ENCODE results near the gene STAG1.
"Not testable (repeated sequence)": the region's sequence is repeated elsewhere in the genome, so short reads cannot be mapped to it uniquely, and the experiment has no call there.

The STAG1 gene

DNA sequence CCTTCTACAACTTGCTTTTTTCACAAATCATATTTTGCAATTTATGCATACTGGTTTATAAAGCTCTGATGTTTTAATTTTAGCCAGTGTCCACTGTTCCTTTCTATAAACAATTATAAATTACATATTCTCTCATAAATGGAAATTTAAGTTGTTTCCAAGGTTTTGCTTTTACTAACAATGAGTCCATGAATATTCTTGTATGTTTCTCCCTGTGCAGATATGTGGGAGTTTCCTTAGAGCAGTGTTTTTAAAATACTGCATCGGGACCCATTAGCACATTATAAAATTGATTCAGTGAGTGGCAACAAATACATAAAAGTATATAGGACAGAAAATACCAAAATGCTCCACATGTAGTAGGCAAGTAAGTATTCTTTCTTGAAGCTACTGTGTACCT, 266.4 kb downstream of the STAG1 start:
- FAIRE-seq: no peak

DNA sequence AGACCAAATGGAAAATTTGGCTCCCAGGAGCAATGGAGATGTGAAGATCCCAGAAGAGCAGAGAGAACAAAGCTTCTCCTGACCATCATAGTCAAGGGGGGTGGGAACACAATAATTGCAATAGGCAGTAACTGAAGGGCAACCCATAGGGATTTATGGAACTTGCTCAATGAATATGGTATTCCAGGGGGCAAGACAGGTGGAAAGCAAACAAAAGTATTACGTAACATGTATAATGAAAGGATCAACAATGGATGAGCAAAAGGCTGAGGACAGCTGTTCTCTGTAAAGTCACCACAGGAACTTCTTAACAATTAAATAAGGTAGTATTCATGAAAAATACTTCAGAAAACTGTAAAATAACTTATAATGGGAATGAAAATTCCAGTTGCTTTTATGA, 275.9 kb downstream of the STAG1 start:
- no peak for FAIRE-seq

DNA sequence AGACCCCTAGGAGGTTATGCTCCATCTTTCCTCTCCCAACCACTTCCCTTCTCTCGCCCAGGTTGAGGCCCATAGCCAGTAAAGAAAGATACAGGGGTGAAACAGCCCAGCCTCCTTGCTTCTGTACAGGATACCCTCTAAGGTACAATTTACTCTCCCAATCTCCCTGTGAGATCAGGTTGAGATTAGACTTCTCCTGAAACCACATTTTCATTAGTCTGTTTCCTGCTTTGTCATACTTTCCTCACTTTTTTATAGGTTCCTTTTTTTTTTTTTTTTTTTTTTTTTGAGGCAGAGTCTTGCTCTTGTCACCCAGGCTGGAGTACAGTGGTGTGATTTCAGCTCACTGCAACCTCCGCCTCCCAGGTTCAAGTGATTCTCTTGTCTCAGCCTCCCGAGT, 277.3 kb downstream of the STAG1 start:
- FAIRE-seq: not testable (repeated sequence)

DNA sequence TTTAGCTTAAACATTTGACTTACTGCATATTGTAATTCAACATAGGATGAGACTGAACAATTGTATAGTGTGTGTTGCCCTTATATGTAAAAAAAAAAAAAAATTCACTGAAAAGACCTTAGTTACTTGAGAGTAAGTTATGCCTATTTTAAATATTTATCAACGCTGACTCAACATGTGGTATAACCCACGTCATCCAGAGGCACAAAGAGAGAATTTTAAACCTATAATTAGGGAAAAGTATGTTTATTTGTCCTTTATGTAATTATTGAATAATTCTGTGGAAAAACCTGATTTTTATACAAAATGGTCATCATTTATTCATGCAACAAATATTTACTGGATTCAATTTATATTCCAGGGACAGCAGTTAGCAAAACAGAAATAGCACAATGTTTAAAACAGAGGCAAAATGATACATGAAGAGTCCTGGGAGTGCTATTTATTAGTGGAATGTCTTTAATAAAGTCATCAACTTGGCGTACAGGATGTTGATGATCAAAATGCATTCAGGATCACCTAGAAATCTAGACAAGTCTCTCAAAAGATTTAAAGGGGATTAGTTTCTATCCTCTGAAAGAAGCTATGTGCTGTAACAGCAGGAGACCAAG, 278.4 kb downstream of the STAG1 start:
- FAIRE-seq: no peak

DNA sequence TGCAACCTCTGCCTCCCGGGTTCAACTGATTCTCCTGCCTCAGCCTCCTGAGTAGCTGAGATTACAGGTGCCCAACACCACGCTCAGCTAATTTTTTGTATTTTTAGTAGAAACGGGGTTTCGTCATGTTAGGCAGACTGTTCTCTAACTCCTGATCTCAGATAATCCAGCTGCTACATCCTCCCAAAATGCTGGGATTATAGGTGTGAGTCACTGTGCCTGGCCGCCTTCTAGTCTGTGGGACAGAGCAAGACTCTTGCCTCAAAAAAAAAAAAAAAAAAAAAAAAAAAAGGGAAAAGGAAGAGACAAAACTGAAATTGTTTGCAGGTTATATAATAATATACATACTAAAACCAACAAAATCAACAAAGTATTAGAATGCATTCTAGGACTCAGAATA, 286.9 kb downstream of the STAG1 start:
- FAIRE-seq: no peak

DNA sequence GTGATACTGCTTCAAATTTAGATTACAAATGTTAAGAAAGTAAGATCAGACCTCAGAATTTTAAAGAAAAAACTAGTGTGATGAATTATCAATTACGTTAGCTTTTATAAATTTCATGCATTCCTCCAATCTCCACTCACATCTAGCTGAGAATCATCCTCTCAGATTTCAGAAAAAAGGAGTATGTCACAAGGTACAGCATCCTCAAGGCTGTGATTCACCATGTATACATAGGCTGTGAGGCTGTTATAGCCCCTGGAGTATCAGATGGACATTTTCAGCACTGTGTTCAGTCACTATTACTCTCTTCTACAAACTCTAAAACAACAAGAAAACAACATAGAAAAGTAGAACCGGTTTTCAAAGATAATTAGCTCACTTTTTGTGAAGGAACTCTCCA, 287.7 kb downstream of the STAG1 start:
- no peak for FAIRE-seq

DNA sequence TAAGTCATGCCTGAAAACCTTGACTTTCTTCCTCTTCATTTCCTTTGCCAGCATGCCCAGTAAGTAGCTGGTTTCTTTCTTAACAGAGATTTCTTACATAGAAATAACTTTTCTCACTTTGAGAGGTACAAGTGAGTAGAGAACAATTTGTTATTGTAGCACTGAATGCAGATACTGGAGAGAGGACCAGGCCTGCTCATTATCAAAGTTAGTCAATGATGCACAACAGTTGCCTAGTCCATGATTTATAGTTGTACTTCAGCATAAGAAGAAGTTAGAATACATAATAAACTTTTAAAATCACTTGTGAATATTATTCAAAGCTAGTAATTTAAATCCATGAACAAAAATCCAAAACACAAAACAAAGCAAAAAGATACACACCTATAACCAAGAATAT, 289.0 kb downstream of the STAG1 start:
- FAIRE-seq: no peak

DNA sequence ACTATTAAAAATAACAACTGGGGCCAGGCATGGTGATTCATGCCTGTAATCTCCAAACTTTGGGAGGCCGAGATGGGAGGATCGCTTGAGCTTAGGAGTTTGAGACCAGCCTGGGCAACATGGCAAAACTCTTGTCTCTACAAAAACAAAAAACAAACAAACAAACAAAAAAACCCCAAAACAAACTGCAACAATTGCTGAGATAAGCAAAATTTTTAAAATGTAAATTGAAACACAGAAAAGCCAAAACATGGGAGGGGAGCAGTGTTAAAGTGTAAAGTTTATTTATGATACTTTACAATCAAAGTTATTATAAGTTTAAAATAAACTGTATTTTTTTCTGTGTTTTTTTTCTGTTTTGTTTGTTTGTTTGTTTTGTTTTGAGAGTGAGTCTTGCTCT, 294.4 kb downstream of the STAG1 start:
- FAIRE-seq: no peak

DNA sequence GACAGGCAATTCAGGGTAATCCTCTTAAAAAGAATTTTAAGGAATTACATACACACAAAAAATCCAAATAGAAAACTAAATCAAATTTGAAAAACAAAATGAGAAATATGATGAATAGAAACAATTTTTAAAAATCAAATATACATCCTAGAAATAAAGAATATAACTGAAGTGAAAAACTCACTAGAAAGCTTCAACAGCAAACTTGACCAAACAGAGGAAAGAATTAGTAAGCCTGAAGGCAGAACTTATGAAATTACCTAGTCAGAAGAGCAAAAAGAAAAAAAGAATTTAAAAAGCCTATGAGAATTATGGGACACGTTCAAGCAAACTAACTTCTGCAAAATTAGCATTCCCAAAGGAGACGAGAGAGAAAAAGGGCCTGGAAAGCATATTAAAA, 296.0 kb downstream of the STAG1 start:
- FAIRE-seq: no peak

DNA sequence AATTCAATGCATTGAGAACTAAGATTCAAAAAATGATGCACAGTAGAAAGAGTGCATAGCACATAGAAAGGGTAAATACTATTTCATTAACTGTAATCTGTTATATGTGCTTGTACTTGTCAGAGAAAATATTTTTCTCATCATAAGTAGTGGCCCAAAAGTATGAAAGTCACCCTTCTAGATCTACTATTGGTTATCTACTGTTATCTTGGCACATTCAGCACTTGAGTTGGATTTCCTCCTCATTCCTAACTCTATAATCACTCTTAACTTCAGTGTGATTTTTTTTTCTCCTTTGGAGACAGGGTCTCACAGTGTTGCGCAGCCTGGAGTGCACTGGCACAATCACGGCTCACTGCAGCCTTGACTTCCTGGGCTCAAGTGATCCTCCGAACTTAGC, 307.6 kb downstream of the STAG1 start:
- no peak for FAIRE-seq

DNA sequence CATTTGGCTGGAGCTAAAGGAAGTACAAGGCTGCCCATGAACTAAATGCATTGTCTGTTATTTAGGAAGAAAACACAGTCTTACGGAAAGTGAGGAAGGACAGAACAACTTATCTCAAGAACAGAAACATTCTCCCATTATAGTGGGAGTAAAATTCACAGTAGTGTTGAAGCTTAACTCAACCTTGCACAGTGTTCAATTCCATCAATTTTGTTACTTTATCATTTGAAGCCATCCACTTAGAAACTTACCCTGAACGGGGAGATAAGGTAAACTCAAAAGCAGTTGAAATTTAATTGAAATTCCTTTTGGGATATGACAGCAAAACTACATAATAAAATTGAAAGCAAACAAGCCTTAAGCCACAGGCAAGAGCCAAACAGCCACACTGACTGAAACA, 315.1 kb downstream of the STAG1 start:
- FAIRE-seq: no peak

DNA sequence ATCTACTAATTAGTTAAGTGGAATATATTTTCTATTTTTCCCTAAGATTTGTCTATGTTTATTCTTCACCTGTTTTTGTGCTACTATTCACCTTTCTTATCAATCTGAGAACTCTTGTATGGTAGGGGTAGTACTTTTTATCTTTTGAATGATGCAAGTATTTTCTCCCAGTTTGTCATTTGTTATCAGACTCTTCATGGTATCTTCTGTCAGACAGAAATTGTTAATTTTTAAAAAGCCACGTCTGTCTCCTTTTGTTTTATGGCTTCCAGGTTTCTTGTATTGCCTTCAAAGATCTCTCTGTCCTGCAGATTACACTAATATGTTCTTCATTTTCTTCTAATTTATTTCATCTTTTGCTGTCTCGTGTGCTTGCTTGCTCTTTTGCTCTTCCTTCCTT, 317.7 kb downstream of the STAG1 start:
- no peak for FAIRE-seq

DNA sequence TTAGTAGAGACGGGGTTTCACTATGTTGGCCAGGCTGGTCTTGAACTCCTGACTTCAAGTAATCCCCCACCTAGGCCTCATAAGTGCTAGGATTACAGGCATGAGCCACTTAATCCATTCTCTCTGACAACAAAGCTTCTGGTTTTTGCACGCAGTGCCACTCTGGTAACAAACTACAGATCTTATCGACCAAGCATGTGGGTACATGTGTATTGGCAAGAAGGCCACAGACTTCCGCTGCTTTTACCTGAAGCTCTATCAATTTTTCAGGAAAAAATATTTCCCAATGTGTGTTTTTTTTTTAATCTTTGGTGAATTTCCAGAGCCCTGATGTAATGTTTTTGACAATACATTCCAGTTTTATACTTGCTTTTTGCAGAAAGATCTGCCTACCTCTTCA, 319.5 kb downstream of the STAG1 start:
- FAIRE-seq: no peak

DNA sequence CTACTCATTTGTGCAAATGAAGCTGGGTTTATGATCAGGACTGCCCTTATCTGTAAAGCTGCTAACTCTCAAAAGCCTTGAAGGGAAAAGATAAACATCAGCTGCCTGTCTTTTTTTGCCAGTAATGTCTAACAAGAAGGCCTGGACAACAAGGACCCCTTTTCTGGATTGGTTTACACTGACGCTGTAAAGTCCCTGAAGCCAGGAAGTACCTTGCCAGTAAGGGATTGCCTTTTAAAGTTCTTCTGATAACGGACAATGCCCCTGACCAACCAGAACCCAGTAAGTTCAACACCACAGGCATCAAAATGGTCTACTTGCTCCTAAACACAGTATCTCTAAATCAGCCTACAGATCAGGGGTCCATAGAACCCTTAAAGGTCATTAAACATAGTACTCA, 324.0 kb downstream of the STAG1 start:
- FAIRE-seq: no peak

DNA sequence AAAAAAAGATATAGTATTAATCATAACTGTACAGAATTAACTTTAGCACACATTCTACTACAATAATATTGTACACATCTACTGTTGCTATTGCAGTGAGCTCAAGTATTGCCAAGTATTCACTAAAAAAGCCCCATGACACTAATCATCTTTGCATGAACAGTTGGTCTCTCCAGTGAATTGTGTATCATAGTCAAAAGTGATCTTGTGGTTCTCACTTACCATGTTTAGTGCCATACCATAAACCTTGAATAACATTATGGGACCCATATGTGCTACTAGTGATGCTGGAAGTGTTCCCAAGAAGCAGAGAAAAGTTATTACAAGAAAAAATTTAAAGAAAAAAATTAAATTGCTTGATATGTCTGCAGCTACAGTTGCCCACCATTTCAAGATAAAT, 324.9 kb downstream of the STAG1 start:
- FAIRE-seq: no peak

DNA sequence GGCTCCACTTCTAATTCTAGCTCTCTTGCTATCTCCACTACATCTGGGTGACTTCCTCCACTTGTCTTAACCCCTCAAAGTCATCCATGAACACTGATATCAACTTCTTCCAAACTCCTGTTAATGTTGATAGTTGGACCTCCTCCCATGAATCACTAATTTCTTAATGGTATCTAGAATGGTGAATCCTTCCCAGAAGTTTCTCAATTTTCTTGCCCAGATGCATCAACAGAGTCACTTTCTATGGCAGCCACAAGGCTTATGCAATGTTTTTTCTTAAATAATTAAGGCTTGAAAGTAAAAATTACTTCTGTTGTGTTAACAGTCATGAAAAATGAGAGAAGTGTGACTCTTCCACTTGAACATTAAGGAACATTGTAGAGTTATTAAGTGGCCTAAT, 337.7 kb downstream of the STAG1 start:
- no peak for FAIRE-seq

DNA sequence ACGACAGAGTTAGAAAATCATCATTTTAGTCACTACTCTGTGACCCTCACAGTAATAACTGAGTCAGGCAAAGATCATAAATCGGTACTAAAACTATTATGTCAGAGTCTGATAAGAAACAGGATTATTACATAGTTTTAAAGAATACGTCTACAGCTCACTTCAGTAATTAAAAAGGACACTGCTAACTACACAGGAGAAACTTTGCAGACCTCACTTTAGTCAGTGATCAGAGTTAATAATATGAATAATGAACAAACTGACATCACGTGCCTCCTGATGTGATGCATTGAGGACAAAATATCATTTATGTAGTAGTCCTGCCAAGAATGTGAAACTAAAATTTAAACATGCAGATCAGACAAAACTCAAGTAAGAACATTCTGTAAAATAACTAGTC, 339.9 kb downstream of the STAG1 start:
- no peak for FAIRE-seq

DNA sequence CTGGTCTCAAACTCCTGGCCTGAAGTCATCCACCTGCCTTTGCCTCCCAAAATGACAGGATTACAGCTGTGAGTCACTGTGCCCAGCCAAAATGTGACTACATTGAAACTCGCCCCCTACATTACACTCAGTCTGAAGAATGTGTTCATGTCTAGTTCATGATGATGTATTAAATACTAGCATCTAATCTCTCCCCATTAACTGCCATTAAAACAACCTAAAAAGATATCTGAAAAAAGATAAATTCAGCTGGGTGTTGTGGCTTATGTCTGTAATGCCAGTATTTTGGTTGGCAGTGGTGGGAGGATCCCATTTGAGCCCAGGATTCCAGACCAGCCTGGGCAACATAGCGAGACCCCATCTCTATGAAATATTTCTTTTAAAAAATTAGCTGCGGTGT, 342.6 kb downstream of the STAG1 start:
- FAIRE-seq: no peak

DNA sequence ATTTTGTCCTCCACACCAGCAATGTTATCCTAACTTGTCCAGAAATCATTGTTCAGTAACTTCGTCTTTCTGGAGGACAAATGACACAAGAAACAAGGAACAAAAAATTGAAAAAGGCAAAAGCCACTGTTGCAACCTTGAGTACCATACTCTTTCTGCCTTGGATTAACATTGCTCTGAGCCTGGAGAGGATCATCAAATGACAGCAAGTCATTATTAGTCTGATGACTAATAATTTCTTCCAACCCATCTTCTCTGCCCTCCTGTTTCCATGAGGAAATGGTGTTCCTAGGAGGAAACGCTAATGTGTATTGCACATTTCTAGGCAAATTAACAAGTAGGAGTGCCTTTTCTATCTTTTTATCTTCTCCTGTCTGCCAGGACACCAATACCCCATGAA, 348.1 kb downstream of the STAG1 start:
- no peak for FAIRE-seq

DNA sequence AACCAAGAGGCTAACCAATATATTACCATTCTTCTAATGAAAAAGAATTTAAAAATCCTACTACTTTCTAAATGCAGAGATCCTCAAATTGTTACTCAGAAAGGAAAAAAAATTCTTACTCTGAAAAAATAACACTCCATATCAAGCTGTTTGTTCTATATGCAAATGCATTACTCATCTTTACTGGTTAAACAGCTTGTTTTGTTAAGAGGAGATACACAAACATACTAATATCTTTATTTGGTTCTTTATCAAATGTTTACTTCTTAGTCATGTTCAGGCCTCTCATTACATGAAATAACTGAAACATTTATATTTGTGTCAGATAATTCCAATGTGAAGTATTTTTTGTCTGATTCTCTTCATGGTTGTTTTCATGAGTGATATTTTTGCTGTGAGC, 355.3 kb downstream of the STAG1 start:
- no peak for FAIRE-seq

DNA sequence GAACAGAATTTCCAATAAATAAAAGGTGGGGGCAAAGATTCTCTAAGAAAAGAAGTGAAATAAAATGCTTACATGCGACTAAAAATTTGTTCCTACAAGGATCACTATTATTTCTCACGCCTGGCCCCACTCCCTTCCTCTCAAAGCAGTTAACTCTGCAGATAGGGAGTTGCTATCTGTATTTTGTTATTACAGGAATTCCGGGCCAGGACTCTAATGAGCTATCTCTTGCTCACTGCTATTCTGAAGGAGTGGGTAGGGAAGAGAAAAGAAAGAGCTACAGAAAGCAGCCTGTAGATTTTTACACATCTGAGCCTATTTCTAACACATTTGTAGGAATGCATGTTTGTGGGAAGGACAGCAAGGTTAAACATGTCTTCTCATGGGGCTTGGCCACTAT, 361.6 kb downstream of the STAG1 start:
- FAIRE-seq: no peak

DNA sequence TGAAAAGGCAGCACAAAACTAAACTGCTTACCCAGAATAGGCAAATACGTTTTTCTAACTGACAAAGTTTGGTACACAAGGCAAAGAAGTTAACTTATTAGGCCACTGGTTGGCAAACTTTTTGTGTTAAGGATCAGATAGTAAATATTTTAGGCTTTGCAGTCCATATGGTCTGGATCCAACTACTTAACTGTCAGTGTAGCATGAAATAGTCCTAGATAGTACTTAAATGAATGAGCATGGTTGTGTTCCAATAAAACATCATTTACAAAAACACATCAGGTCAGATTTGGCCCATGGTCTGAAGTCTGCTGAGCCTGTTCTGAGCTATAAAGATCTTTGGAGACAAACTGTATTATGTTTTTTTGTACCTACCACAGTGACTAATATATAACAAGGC, 365.1 kb downstream of the STAG1 start:
- no peak for FAIRE-seq

DNA sequence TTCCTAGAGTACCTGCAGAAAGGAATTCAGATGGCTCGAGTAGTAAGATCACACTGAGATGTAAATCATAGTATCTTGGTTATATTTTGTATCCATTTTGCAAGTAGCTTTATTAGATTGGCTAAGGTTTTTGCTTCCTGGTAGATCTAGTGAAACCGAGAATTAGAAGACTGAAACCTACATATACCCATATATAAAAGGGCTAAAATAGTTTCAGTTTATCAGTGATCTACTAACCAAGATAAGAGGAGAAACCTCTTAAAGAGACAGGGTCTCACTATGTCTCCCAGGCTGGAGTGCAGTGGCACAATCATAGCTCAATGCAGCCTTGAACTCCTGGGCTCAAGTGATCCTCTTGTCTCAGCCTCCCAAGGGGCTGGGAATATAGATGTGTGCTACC, 366.7 kb downstream of the STAG1 start:
- FAIRE-seq: no peak

DNA sequence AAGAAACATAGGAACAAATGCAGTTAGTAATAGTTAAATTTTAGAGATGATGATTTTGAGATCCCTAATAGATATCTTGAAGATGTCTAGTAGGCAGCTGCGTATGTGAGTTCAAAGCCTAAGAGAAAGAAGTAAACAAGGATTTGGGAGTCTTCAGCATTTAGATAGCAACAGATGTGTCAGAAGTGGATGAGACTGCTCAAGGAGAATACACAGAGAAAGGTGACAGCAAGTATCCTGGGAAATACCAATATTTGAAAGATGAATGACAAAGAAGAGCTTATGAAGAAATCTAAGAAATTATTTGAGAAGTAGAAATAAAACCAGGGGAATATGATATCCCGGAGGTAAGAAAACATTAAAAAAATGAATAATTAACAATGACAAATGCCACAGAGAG, 371.1 kb downstream of the STAG1 start:
- FAIRE-seq: no peak

DNA sequence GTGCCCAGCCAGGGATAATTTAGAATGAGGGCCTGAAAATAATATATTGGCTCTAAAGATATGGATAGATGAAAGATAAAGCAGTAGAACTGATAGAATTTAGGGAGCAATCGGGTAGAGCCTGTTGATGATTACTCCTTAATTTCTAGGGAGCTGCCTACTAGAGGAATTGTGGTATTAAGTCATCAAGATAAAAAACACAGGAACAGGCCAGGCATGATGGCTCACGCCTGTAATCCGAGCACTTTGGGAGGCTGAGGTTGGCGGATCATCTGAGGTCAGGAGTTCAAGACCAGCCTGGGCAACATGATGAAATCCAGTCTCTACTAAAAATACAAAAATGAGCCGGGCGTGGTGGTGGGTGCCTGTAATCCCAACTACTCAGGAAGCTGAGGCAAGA, 371.6 kb downstream of the STAG1 start:
- FAIRE-seq: no peak

DNA sequence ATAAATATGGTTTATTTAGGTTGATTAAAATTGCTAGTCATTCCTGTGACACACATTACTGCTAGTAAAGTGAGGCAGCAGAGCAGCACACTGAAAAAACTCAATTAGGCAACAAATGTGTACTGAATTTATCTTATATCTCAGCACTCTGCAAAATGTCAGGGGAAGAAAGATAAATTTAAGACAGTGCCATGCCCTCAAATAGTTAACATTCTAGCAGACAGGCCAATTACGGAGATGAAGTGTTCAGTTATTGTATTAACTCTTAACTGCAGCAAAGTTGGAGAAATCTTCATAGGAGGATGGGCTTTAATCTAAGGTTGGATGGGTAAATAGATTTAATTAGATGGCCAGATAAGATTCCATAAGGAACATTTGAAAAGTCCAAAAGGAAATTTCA, 374.2 kb downstream of the STAG1 start:
- FAIRE-seq: no peak
